CMK (cell line): ENCODE data around the gene RNASEH2A.
"Not testable (repeated sequence)": the region's sequence is repeated elsewhere in the genome, so short reads cannot be mapped to it uniquely, and the experiment has no call there.

Experiments used
- DNase-seq: peaks from one replicate; pipeline ENCODE4 v3.0.0-alpha.2; 2010; ENCODE audit warnings: low read depth

Gene RNASEH2A

DNA sequence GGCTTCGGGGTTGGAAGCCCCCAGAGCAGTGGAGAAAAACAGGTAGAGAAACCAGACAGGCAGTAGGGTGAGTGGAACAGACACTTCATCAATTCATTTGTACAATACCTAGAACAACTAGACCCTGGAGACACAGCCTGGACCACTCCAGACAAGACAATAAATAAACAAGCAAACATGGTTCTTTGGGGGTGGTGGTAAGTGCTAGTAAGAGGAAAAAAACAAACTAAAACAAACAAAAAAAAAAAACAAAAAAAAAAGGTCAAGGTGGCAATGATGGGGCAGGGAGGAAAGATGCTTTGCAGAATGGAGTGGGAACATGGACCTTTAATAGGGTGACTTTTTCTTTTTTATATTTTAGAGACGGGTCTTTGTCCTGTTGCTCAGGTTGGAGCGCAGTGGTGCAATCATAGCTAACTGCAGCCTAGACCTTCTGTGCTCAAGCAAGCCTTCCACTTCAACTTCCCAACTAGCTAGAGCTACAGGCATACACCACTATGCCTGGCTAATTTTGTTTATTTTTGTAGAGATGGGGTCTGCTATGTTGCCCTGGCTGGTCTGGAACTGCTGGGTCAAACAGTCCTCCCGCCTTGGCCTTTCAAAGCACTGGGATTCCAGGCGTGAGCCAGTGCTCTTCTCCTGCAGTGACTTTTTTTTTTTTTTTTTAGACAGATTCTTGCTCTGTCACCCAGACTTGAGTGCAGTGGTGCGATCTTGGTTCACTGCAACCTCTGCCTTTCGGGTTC, 12.0 kb upstream of the RNASEH2A start:
- DNase-seq, result no peak

GRCh38 chr19:12794971-12795381, 11.4 kb upstream of the RNASEH2A start:
- no peak for DNase-seq

- DNase-seq, result no peak
Observed at GRCh38 chr19:12796146-12797071, 10.0 kb upstream of the RNASEH2A start.

DNA sequence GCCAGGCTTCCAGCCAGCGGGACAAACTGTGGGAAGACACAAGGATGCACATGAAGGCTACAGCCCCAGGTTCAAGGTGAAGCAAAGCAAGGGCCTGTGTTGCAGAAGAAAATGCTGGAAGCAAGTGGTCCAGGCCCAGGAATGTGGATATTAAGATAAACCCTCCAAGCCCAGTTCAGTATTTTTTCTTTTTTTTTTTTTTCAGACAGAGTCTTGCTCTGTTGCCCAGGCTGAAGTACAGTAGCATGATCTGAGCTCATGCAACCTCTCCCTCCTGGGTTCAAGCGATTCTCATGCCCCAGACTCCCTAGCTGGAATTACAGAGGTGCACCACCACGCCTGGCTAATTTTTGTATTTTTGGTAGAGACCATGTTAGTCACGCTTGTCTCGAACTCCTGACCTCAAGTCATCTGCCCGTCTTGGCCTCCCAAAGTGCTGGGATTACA, 9.2 kb upstream of the RNASEH2A start:
- no peak for DNase-seq

GRCh38 chr19:12797607-12798006, 8.8 kb upstream of the RNASEH2A start:
- not testable (repeated sequence) for DNase-seq

- no peak for DNase-seq
Observed at GRCh38 chr19:12799742-12800465, 6.5 kb upstream of the RNASEH2A start.

DNA sequence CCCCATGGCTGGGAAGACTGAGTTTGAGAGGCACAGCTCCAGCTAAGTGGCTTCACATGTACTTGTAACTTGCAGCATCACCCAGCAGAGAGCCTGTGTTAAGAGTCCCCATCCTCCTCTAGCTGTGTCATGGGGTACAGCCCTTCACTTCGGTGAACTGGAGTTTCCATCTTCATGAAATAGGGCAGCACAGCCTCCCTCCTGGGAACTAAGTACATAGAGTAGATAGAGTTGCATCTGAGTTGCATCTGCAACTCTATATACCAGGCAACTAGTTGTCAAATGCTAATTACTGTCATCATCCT, 6.0 kb upstream of the RNASEH2A start:
- no peak for DNase-seq

DNA sequence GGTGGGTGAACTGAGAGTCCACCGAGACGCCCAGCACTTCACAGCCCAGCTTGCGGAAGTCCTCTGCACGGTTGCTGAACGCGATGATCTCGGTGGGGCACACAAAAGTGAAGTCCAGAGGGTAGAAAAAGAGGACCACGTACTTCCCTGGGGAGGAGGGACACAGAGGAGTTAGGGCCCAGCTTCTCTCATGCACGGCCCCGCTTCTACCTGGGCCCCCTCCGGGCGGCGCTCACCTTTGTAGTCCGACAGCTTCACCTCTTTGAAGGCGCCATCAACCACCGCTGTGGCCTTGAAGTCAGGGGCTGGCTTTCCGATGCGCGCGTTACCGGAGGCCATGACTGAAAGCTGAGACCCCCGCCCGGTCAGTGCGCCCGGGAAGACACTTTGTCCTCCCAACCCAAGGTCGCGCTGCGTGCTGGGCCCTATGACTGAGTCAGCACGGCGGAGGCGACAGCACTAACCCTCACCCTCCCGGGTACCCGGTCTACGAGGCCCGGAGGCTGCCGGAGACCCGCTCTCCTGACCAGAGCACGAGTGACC, 5.4 kb upstream of the RNASEH2A start:
- no peak for DNase-seq

- DNase-seq, result no peak
Observed at GRCh38 chr19:12801466-12802266, 4.7 kb upstream of the RNASEH2A start, which contains the start of the genes PRDX2 and THSD8. Gene PRDX2 (minus strand): TSS chr19:12801800. CDS start chr19:12801261, 539 bp downstream. Gene THSD8 (plus strand): TSS chr19:12802069. CDS start chr19:12802072, 3 bp downstream.

GRCh38 chr19:12802267-12803106, 3.9 kb upstream of the RNASEH2A start:
- no peak for DNase-seq

- no peak for DNase-seq
Observed at GRCh38 chr19:12804051-12804450, 2.3 kb upstream of the RNASEH2A start.

- no peak for DNase-seq
Observed at GRCh38 chr19:12815088-12815487, 8.7 kb downstream of the RNASEH2A start.

GRCh38 chr19:12817188-12817587, 10.8 kb downstream of the RNASEH2A start:
- DNase-seq, result not testable (repeated sequence)

DNA sequence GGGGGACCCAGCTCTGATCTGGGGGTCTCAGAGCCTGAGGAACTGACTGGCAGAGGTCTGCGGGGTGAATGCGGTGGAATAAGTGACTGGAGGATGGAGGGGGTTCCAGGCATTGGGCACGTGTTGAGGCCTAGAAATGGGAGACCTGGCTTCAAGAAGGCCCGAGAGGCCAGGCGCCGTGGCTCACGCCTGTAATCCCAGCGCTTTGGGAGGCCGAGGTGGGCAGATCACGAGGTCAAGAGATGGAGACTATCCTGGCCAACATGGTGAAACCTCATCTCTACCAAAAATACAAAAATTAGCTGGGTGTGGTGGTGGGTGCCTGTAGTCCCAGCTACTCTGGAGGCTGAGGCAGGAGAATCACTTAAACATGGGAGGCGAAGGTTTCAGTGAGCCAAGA, 11.4 kb downstream of the RNASEH2A start:
- DNase-seq, result not testable (repeated sequence)

GRCh38 chr19:12821761-12822160, 15.4 kb downstream of the RNASEH2A start:
- no peak for DNase-seq

- DNase-seq, result no peak
Observed at GRCh38 chr19:12825254-12826131, 19.1 kb downstream of the RNASEH2A start.

DNA sequence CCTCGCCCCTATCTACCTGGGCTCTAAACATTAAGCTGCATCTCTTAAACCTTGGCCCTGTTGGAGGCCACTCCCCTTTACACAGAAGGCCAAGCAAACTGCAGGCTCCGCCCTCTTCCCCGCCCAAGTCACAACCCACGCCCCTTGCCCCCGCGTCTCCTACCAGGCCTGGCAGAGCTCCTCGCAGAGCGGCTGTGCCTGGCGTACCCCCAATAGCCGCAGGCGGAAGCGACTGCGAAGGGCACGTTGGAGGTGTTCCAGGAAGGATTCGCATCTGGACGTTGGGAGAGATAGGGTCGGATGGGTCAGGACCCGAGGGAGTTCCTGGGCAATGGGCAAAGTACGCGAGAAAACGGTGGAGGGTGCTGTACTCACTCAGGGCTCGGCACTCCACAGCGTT, 22.1 kb downstream of the RNASEH2A start:
- no peak for DNase-seq

GRCh38 chr19:12833418-12833737, 27.0 kb downstream of the RNASEH2A start:
- no peak for DNase-seq
